Erythroblast (primary cell): ENCODE measurements around the gene SYT15B.
"Not testable (repeated sequence)": the region's sequence is repeated elsewhere in the genome, so short reads cannot be mapped to it uniquely, and the experiment has no call there.

ENCODE experiments used
- GATA1 ChIP-seq: IDR thresholded peaks from 2 replicates; pipeline ENCODE4 v1.6.1; 2011; ENCODE audit warnings: low read depth, mild to moderate bottlenecking, control low read depth, low read length, moderate library complexity
- POLR2A ChIP-seq: IDR thresholded peaks from 2 replicates; pipeline ENCODE4 v1.6.1; 2011; ENCODE audit warnings: mild to moderate bottlenecking, low read length

DNA sequence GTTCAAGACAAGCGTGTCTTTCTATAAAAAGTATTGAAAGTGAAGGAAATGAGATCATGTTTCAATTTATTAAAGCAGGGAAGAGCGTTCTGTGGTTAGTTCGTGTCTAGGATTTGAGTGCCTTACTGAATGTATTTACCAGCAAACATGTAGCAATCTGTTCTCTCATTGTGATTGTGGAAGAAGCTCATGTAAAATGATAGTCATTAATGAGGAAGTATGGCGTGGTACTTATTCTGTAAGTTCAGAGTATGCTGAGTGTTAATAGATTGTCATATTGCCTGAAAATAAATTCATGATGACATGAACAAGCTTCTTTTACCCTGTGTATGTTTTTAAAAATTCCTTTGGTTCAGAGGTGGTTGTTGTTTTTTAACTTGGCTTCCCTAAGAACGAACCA is 32.5 kb downstream of the SYT15B start:
- not testable (repeated sequence) for TF ChIP-seq POLR2A, GATA1
